HG02571 (cell line): Measurements from ENCODE around the gene SS18.

Source experiments
- ATAC-seq: cut with Tn5 transposase; IDR thresholded peaks from one replicate; pipeline ENCODE4 v1.9.1; 2021; ENCODE audit warnings: mild to moderate bottlenecking, moderate library complexity; ENCODE audit not compliant: unreplicated experiment

Gene SS18

DNA sequence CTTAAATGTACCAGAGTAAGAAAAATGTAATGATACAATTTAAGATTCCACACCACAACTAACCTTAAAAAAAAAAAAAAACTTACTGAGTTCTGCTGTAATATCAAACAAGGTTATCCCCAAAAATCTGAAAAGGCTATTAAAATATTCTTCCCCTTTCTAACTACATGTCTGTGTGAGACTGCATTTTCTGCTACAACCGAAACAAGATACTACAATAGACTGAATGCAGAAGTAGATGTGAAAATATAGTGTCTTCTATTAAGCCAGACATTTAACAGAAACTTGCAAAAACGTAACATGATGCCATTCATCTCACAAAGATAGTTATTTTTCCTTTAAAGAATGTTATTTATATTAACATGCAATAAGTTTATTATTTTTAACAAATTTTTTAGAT, 16.2 kb downstream of the SS18 start:
- ATAC-seq, result no peak

DNA sequence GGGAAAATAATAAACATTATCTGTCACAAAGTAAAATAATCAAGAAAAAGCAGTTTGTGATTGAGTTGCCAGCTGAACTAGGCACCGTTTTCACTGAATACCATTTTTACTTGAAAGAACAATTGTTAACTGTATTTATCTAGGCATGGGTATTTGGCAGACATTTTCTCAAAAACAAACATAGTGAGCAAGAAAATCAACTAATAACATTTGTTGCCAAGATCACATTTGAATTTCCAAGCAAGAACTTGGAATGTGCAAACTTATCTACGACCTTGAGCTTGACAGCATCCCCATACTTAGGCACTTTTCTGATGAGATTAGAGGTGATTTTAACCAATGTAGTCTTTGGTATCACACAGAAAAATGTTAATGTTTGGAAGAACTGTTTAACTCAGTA, 16.7 kb downstream of the SS18 start:
- no peak for ATAC-seq

DNA sequence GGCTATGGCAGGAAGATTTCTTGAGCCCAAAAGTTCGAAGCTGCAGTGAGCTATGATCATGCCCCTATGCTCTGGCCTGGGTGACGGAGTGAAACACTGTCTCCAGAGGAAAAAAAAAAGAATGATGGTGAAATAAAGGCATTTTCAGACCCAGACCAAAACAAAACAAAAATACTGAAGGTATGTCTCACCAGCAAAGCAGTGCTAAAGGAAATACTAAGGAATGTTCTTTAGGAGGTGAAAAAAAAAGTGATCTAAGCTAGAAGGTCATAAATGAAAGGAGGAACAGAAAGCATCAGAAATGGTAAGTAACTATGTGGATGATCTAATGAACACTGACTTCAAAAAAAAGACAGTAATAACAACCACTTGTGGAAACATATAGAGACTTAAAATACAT, 18.7 kb downstream of the SS18 start:
- no peak for ATAC-seq

DNA sequence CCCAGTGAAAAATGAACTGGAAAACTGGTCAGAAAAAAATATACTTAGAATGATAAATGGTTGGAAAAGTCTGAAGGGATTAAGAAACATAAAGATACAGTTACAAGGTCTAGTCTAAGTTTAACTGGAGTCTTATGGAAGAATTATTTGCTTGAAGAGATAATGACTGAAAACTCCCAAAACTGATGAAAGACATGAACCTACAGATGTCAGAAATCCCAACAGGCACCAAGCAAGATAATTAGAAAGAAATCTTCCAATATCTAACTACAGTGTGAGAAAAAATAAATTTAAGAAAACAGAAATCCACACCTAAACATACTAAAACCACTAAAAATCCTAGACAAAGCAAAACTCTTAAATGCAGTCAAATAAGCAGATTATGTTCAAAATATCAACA, 19.4 kb downstream of the SS18 start:
- no peak for ATAC-seq

DNA sequence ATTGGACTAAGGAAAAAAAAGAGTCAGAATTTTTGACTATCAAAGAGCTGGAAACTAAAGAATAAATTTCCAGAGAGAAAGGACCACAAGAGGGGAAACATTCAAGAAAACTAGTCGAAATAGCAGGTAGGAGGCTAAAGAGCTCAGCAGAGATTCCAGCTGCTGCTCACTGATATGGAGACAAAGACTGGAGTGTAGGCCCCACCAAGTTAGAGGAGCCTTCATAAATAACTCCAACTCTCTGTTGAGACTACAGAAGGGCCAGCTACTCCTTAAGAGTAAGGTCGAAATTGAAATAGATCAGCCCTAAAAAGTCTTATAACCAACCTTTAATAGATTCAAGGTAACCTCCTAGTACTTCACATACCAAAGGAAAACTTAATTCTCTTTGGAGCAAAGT, 31.1 kb downstream of the SS18 start:
- ATAC-seq, result no peak

DNA sequence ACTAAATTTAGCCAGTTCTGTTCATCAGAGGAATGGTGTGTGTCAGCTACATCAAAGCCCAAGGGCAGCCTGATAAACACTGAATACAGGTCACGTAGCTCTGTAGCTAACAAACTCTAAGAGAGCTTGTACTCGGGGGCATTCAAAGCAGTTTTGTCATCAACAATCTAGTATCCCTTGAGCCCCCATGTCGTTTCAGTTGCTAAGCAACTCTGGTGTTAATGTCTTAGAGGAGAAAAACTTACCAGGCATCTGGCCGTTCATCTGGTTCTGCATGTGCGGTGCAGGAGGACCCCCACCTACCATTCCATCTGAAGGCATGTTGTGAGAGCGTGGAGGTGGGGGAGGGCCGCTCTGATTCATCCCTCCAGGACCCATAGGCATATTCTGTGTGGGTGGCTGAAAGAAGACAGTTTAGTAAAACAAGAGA, 33.1 kb downstream of the SS18 start:
- no peak for ATAC-seq

DNA sequence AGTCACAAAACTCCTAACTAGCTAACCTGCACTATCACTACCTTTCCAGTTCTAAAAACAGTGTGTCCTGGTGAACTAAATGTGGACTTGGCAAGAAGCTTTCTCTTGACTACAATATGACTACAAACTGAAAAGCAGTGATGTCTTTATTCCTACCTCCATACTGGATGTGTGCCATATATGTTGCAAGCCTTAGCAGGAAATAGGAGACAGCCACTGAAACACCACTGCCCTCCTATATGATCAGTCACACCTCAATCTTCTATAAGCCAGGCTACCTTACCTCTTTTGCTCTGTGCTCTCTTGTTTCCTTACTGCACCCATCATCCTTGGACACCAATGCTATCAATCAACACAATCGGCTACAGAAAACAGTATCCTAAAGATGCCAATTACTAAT, 34.1 kb downstream of the SS18 start:
- ATAC-seq, result no peak

DNA sequence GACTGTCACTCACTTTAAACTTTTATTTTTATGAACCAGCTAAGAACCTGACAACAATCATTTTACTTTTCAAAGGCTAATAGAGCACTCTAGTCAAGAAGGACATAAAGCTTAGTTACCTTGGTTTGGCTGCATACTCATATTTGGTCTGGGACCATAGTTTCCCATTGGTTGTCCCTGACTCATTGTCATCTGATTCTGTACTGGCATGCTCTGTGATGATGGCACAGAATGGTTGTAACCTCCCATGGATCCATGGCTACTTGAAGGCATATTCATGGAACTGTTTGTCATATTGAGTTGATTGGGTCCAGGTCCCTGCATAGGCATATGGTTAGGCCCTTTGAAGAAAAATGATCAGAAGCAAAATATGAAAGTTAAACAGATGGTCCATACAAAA, 37.9 kb downstream of the SS18 start:
- no peak for ATAC-seq

DNA sequence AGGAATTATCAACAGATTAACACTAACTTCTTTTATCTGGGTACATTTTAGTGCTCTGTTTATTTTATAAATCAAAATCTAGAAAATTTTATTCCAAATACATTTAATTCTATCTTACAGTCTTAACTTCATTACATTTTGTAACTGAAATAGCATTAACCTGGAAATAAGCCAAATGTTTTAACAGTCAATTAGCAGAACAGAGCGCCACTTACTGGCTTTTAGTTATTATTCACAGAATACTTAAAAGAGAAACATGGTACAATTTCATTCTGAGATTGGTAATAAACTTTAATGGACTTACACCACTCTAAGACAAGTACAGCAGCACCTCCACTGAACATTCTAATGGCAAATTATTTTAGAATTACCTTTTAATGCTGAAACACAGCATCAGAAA, 38.6 kb downstream of the SS18 start:
- no peak for ATAC-seq

DNA sequence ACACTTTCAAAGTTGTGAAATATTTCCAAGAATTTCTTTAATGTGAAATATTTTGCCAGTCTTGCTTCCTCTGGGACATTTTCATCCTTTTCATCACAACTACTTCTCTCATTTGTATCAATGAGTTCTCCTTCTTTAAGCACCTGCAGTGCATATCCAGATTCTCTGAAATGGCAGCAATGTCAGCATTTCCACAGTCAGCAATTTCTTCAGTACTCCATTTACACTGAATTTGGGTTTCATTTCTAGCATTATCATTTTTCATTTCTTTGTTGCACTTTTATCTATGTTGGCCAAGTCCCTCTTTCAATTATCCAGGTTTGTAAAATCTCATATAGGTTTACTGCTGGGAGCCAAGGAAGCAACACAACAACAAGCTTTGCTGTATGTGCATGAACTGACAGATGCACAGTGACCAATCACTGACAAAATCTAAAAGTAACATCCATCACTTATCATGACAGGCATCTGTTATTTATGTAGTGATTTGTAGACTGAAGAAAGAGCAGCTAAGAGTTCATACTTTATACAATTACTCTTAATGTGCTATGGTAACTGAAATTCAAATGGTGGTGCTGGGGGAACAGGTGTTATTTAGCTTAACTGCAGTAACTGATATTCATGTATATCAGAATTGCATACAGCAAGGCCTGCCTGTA, 43.9 kb downstream of the SS18 start:
- no peak for ATAC-seq

DNA sequence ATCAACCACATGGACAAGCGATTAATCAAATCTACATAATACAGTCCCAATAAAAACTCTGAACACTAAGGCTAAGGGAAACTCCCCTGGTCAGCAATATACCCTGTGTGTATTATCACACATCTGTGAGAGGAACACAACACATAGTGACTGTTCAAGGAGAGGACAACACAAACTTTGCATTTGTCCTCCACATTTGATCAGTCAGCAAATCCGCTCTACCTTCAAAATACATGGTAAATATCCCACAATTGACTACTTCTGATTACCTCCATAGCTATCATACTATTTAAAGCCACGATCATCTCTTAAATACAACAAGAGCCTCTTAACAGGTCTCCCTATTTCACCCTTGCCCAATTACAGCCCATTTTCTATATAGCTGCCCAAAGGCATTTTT, 45.6 kb downstream of the SS18 start:
- no peak for ATAC-seq

DNA sequence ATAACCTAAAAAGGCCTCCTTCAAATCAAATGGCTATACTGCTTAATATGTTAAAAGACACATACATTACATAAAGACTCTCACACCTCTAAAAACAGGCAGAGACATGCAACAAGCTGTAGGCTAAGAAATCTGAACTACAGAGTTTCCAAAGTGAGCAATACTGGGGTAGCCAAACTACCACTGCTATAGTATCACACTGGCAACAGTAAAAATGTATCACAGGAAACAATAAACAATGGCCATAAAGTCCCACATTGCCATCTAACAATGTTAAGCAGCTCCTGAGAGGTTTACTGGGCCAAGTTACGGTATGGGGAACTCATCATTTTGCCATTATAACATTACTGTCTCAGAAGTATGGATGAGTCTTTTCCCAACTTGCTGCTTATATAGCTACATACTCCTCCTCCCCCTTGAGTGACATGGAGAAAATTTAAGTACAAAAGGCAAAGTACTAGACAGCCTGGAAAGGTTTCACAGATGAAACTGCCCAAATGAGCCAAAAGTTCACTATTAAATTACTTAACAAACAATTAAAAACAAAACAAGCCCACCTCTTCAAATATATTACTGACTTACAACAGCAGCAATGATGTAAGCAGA, 50.3 kb downstream of the SS18 start:
- no peak for ATAC-seq

DNA sequence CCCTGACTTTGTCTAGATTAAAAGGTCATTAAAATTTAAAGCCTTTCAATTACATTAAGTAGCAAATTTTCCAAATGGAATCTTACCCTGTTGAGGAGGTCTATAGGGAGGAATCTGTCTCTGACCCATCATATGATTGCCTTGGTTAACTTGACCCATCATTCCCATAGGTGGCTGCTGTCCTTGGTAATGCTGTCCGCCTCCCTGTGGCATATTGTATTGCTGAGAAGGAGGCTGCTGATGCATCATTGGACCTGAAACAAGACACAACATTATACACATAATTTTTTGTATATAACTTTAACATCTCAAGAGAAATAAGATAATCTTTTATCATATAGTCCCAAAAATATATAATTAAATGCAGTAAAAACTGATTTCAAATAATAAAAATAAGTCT, 51.2 kb downstream of the SS18 start:
- ATAC-seq, result no peak

DNA sequence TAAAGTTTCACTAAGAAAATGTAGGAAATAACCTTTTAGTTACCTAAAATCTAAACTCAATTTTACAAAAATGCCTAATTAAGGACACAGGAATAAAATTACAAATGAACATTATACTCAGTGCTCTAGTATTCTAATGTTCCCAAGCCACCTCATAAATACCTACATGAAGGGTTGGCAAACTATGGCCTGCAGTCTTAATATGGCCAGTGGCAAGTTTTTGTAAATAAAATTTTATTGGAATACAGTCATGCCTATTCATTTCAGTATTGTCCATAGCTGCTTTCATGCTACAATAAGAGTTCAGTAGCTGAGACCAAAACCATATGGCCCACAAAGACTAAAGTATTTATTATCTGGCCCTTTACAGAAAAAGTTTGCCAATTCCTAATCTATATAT, 53.8 kb downstream of the SS18 start:
- no peak for ATAC-seq

DNA sequence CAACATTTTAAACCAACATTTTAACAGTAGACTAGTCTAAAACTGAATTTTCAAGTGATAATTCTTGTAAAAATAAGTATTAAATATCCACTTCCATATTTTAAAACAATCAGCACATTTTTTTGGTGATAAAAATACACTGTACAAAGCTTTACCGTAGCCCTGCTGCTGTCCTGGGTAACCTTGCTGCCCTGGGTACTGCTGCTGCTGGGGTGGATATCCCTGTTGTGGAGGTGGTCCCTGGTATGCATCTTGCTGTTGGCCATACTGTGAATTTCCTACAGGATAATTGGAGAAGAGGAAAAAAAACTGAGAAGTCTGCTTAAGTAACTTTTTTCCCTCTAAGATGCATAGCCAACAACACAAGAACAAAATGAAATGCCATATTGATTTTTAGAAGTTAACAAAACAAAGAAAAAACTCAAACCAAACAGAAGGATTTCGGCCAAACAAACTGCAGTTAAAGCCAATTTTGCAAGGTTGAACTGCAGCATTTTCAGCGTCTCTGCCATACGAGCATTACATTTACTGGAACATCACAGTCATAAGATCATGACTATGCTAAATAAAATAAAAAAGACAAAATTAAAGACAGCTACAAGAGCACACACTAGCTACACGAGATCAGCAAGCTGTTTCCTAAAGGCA, 55.4 kb downstream of the SS18 start:
- ATAC-seq, result no peak

DNA sequence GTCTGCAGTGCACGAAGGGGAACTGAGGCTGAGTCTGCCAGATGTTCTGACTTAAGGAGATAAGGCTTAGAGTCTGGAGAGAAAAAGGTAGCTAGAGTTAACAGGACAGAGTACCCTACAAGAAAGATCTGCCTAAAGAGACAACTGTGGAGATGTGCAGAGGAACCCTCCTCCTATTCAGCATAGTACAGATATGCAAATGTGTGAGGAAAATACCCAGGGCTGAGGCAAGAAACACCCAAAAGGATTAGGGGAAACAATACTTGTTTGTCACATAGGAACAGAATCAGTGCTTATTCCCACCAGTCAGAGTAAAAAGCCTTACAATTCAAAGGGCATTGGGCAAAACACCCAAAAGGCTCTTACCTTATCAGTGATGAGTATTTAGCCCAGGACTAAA, 67.8 kb downstream of the SS18 start:
- ATAC-seq, result no peak

DNA sequence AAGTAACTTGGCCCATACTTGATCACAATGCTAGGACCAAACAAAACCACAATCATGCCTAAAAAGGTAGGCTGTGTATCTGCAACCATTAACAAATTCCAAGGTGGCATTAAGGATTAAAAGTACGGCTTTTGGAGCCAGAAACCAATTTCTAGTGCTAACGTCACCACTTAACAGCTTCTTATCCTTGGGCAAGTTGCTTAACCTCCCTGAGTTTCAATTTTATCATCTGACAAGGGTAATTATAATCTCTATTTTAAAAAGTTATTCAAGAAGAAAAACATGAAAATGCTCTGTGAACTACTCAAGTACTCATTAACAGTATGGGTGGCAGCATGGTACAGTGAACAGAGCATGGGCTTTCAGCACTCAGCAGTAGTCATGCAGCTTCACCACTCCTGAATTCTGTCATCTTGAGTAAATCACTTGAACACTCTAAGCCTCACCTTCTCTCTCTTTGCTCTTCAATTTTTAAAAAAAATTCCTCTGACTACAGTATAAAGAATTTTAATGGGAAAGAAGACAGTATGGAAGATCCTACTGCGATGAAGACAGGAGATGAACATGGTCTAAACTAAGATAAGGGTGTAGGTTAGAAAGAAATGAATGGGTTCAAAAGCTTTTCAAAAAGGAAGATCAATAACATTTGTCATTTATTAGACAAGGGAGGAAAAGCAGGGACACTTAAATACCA, 69.2 kb downstream of the SS18 start:
- ATAC-seq, result no peak

DNA sequence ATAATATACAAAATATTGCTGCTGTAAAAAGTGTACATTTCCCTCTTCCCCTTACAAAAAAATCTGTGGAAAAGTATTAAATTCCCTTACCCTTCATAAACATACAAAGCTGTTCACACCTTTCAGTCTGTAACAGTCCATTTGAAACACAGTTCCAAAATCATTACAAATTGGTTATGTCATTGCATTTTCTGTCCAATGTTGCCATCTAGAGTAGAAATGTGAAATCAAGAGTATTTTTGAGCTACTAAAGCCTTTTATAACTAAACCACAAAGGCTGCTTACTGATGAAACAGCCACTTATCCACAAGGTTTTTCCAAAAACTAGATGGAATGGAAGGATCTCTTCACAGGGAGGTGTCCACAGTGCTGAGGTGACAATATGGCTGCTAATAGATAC, 72.5 kb downstream of the SS18 start:
- ATAC-seq, result no peak

DNA sequence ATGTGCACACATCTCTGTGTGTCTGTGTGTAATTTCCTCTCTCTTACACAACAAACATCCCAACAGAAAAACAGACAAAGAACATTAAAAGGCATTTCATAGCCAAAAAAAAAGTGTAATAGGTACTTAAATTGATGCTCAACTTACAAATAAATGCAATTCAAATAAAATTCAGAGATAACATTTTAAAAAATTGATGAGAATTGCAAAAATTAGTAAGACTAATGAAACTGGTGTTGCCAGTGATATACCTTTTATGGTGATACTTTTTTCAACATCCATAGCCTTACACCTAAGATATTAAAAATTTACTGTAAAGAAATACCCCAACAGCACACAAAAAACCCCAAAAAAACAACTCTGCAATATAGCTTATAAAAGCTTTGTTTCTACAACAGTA, 76.0 kb downstream of the SS18 start:
- ATAC-seq, result no peak

DNA sequence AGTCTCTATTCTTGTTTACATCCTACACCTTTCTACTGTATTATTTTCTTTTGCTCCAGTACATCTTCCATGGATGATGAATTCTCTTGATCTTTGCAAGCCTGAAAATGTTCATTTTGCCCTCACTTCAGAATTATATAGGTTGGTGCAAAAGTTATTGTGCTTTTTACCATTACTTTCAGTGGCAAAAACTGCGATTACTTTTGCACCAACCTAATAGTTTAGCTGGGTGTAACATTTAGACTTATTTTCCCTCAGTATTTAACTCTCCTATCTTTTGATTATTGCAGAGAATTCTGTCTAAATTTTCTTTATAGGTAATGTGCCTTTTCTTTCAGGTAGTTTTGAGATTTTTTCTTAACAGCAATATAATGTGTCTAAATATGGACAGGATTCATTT, 81.8 kb downstream of the SS18 start:
- ATAC-seq, result no peak

DNA sequence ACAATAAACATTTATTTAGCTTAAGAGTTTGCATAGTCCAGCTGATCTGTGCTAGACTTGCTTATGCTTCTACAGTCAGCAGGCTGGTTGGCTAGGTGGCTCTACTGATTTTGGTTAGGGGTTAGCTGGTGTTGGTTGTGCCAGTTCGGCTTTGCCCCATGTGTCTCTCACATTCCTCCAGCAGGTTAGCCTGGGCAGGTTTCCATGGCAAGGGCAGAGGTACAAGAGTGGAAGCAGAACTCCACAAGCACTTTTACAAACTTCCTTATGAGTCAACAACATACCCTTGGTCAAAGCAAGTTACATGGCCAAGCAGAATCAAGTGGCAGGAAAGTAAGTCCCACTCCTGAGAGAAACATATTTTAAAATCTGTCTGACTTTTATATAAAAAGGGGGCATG, 82.3 kb downstream of the SS18 start:
- ATAC-seq, result no peak

DNA sequence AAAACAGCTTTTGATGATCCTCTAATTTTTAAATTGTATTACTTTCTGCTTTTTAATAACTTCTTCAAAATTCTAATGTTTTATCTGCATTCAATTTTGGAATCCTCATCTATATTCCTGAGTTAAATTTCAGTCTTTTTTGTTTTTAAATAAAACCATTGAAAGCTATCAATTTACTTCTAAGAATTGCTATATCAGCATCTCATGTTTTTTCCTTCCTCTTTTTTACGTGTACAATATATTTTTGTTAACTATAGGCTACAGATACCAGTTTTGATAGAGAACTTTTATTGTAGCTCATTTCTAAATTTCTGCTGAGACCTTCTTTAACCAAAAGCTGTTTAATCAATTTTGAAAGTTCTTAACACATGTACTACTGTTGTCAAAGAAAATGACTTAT, 84.5 kb downstream of the SS18 start:
- ATAC-seq, result no peak
